GM12872 (cell line): ENCODE results near the gene LDHA.

Source experiments
- CTCF ChIP-seq: IDR thresholded peaks from 3 replicates; pipeline ENCODE4 v1.5.1; 2011; ENCODE audit warnings: low read depth, mild to moderate bottlenecking, low read length, moderate library complexity; ENCODE audit not compliant: insufficient read depth

The LDHA gene

GRCh38 chr11:18394275-18394927 is at the start of gene LDHA:
LDHA (plus strand) TSS chr11:18394563; CDS start chr11:18396843, 2,280 bp downstream.
- no peak for TF ChIP-seq CTCF

- no peak for TF ChIP-seq CTCF
These were observed 46.8 kb upstream of the LDHA start for GRCh38 chr11:18347471-18348125.

- TF ChIP-seq CTCF, result no peak
These were observed 41.8 kb upstream of the LDHA start for GRCh38 chr11:18352581-18352980.

- TF ChIP-seq CTCF, result no peak
These were observed 35.7 kb upstream of the LDHA start for GRCh38 chr11:18358646-18359045.

GRCh38 chr11:18361154-18361553 is 33.2 kb upstream of the LDHA start:
- TF ChIP-seq CTCF, result no peak

- TF ChIP-seq CTCF, result no peak
These were observed 29.8 kb upstream of the LDHA start for GRCh38 chr11:18364495-18365073.

GRCh38 chr11:18365741-18366140 is 28.6 kb upstream of the LDHA start:
- no peak for TF ChIP-seq CTCF
